ENCODE results near the gene GPRASP2. TPM values are rescaled to one million over a fixed set of nuclear protein-coding genes. Genes with fewer than 3 reads are reported as not detected.

Gene GPRASP2
- total and polyA plus RNA-seq, 9 of the 15 experiments (the other 6 are each of a cell fraction or from before 2014, with no cell fraction given): 1.2 to 3.3 (median 2.1) TPM

DNA sequence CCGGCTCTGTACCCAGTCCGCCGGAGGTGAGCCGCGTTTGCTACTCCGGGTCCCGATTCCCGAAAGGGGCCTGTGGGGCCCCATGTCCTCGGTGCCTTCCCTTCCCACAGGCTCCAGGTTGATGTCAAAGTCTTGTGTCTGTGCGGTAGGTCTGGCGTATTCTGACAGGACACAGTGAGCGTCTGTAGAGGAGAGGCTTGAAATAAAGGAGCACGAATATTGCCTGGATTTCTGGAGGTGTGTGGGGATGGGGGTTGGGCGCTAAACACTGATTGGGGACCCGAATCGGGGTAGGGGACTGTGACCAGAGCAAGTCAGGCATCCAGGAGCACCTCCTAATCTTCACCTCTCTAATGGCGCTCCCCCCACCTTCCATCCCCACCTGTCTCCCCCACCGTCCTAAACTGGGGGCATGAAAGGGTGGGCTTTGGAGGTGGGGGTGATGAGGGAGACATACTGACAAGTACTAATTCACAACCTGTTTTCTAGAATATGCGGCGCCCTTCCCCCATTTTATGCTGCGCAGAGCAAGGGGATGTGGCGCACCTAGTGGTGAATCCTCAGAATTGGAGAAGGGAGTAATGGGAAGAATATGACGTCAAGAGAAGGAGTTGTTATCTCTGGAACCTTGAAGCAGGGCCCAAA lies 855 bp downstream of the GPRASP2 start (continued):
- TF ChIP-seq YY1 (IDR thresholded peaks at IDR 0.05; ENCODE audit: borderline replicate concordance in 1 of 3, control insufficient read depth in 1 of 3, extremely low read depth in 1 of 3, insufficient read depth in 3 of 3, insufficient read length in 1 of 3, insufficient replicate concordance in 2 of 3, low read depth in 1 of 3, low read length in 2 of 3) (peak in 1 of 3 experiments; percentile 27), SP2 (IDR thresholded peaks at IDR 0.05; ENCODE audit: extremely low read depth, low read depth, low read length, poor library complexity, severe bottlenecking) (no peak), ID3 (CRISPR knock-in tag; IDR thresholded peaks at IDR 0.05) (no peak), ID3 (tag; IDR thresholded peaks at IDR 0.05) (no peak), CBX3 (IDR thresholded peaks at IDR 0.05; ENCODE audit: borderline replicate concordance in 1 of 2, low read length in 2 of 2) (0 out of 3 replicates have a peak, but pooled peaks of 1 of the 2 experiments have one; percentile 21), RBFOX2 (IDR thresholded peaks at IDR 0.05; ENCODE audit: low read depth, low read length) (peak; percentile 5; the same call in 1 of the 2 replicates), JUNB (CRISPR knock-in tag; conservative IDR thresholded peaks at IDR 0.05) (no peak), ZNF398 (CRISPR knock-in tag; IDR thresholded peaks at IDR 0.05) (no peak), RCOR1 (IDR thresholded peaks at IDR 0.05; ENCODE audit: borderline replicate concordance in 1 of 2, low read depth in 2 of 2, low read length in 2 of 2) (peak in 1 of 2 experiments; percentile 32; a peak in 1 of 4 replicates), ZNF134 (CRISPR knock-in tag; conservative IDR thresholded peaks at IDR 0.05) (no peak), MYC (IDR thresholded peaks at IDR 0.05; ENCODE audit: low read depth, low read length) (no peak), MYC (CRISPR knock-in tag; IDR thresholded peaks at IDR 0.05; ENCODE audit: borderline replicate concordance, low read depth) (no peak)
